GM21825 (cell line): ENCODE measurements around the gene MRM3.
"Not testable (repeated sequence)": the region's sequence is repeated elsewhere in the genome, so short reads cannot be mapped to it uniquely, and the experiment has no call there.

Experiments used
- ATAC-seq: cut with Tn5 transposase; IDR thresholded peaks from one replicate; pipeline ENCODE4 v1.9.1; 2021; ENCODE audit warnings: mild to moderate bottlenecking, moderate library complexity; ENCODE audit not compliant: unreplicated experiment

Gene MRM3

DNA sequence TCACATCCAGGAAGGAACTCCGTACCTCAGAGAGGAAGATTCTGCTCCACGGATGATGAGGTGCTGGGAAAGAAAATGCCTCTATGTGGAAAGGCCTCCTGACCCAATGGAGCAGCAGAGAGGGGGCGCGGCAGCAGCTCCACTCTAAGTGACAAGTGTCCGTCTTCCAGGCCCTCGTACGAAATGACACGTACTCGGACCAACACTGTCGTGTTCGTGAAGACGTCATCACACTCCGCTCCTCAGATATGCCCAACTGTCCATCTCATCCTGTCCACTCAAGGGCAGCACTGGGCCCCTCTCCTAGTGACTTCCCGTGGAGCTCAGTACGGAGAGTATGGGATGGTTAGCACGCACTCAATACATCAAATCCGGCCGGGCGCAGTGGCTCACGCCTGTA is 32.2 kb downstream of the MRM3 start:
- ATAC-seq = no peak

DNA sequence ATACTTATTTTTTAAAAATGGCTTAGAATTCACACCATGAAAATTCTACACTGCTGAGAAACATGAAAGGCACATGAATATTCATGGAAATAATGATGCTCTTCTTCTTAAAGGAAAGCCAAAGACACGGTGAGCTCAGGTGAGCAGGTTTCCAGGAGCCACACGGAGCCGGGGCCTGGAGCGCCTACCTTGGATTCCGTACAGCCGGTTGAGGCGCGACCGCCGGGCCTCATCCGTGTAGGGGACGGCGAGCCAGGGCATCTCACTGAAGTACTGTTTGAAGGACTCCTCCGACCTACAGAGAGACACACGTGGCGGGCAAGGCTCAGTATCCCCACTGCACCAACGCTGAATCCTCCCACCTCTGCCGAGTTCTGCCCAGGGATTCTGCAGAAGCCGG is 37.1 kb downstream of the MRM3 start:
- no peak for ATAC-seq

DNA sequence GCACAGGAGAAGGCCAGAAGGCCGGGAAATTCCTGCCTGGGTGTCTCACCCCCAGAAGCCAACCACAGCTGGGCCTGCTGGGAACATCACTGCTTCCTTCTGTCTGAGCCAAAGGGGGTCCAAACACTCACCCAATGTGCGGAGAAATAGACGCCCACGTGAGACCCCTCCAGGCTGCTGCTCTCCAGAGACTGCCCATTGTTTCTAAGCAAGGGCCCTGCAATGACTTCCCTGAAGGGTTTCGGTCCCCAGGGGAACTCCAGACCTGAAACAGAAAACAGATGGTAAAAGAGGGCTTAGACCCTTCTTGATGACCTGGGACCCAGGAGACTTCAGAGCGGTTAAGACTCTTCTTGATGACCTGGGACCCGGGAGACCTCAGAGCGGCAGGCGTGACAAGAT is 41.3 kb downstream of the MRM3 start:
- ATAC-seq = no peak

DNA sequence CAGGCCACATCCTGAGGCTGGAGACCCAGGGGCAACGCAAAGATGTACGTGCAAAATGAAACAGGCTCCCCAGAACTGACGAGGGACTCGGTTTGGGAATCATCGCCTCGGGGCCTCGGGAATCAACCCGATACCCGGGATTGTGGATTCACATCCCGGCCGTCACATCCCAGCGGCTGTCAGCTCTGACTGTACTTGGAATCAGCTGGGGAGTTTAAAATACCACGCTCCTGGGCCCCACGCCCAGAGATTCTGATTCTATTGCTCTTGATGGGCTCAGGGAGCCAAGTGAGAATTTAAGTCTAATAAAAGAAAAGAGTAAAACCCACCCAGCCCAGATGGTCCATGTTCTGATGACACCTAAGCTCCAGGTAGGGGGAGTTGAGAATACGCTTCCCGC is 42.2 kb downstream of the MRM3 start:
- no peak for ATAC-seq

DNA sequence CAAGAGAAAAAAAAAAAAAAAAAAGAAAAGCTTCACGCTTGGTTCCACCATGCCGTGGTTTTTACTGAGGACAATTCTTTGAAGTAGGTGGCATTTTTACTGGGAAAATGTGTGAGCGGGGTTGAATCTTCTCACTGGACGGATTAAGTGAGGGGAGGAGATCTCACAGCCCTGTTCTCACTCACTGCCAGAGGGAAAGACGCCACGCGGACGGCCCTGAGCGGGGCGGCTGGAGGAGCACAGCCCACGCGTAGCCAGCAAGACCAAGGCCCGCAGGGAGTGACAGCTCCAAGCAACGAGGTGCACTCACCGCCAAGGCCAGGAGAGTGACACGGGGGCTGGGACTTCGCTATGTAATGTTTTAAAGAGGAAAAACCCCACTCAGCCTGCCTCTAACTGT is 43.1 kb downstream of the MRM3 start:
- no peak for ATAC-seq

DNA sequence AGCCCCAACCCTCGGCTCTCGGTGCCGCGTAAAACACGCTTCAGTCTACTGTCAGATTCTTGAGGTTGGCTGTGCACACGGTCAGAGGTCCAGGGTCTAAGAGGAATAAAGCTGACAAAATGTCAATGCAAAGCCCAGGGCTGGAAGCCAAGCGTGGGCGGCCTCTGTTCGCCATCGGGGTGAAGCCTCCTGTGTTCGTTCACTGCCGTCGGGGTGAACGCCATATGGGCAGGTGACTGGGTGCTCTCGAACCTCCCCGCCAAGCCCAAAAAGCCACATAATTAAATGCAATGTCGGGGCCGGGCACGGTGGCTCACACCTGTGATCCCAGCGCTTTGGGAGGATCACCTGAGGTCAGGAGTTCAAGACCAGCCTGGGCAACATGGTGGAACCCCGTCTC is 44.6 kb downstream of the MRM3 start:
- no peak for ATAC-seq

DNA sequence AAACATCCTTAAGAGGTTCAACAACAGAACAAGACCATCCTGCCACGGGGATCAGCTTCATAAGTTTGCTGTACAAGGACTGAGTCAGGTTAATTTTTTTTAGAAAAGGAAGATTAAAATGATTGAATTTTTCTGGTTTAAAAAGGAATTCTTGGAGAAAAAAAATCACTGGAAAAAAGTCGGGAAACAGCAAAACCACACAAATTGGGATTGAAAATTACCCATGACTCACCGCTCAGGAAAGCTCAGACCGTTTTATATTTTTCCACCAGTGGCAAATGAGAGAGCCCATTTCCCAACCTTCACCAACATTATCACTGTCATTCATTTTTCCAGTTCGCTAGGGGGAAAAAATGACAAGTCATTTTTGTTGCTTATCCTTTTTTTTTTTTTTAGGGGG is 46.6 kb downstream of the MRM3 start:
- no peak for ATAC-seq

DNA sequence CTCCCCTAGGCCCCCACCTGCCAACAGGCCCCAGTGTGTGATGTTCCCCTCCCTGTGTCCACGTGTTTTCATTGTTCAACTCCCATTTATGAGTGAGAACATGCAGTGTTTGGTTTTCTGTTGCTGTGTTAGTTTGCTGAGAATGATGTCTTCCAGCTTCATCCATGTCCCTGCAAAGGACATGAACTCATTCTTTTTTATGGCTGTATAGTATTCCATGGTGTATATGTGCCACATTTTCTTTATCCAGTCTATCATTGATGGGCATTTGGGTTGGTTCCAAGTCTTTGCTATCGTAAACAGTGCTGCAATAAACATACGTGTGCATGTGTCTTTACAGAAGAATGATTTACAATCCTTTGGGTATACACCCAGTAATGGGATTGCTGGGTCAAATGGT is 47.5 kb downstream of the MRM3 start:
- not testable (repeated sequence) for ATAC-seq

DNA sequence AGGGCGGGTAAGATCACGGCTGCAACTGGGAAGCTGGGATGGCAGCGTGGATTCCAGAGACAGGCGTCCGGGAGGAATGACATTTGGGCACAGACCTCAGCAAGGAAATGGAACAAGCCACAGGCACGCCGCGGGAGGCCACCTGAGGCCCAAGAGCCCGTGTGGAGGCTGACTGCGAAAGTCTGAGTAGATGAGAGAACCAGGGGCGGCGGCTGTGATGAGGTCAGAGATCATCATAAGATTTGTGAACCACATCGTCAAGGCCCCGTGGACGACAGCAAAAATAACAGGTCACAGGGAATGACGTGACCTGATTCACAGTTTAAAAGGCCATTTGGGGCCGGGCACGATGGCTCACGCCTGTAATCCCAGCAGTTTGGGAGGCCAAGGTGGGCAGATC is 48.2 kb downstream of the MRM3 start:
- no peak for ATAC-seq

DNA sequence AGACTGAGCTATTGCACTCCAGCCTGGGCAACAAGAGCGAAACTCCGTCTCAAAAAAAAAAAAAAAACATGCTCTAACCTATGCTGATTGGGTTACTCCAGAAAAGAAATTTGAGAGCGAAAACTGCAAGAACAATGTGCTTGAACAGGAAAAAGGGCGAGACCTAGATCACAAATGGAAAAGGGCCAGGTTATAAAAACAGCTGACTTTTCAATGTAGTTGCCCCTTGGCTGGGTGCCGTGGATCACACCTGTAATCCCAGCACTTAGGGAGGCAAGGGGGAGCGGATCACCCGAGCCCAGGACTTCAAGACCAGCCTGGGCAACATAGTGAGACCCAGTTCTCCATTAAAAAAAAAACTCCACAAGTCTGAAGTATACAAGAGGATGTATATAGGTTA is 48.8 kb downstream of the MRM3 start:
- no peak for ATAC-seq

DNA sequence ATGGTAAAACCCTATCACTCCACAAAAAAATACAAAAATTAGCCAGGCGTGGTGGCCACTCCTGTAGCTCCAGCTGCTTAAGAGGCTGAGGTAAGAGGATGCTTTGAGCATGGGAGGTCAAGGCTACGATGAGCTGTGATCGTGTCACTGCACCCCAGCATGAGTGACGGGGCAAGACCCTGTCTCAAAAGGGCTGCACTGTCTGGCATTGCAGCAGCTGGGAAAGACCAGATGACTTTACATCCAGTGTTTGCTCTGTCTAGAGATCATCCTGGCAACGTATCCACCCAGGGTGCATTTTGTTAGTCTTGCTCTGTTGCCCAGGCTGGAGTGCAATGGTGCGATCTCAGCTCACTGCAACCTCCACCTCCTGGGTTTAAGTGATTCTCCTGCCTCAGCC is 52.0 kb downstream of the MRM3 start:
- ATAC-seq = no peak

DNA sequence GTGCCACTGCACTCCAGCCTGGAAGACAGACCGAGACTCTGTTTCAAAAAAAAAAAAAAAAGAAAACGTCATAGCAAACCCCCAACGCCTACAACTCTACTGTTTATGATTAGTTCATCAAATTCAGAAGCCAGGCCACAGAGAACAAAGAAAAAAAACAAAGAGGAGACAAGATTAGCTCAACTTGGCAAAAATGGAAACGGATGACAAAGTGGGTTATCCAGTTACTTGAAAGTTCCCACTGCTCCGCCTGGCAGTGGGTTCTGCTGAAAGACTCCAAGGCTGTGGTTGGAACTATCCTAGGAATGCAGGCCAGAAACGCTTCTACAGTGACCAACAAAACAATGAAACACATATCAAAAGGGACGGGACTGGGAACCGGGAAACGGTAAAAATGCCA is 53.1 kb downstream of the MRM3 start:
- no peak for ATAC-seq

DNA sequence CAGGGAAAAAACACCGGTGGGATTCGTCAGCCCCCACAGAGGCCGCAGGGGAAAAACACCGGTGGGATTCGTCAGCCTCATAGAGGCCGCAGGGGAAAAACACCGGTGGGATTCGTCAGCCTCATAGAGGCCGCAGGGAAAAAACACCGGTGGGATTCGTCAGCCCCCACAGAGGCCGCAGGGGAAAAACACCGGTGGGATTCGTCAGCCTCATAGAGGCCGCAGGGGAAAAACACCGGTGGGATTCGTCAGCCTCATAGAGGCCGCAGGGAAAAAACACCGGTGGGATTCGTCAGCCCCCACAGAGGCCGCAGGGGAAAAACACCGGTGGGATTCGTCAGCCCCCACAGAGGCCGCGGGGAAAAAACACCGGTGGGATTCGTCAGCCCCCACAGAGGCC is 53.6 kb downstream of the MRM3 start:
- not testable (repeated sequence) for ATAC-seq

DNA sequence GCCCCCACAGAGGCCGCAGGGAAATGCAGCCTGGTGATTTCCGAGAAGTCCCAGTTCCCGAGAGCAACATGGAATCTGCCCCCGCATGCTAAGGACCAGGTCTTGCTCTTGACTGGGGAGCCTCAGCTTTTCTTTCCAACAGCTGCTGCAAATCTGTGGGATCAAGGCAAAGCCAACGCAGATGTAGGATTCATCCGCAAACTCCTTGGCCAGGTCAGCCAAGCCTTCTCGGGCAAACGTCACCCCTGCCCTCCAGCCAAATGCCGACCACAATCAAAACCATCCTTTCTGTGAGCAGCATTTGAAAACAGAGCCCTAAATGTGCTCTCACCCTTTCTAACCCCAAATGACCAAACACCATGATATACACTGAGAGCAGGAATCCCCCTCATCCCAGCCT is 54.0 kb downstream of the MRM3 start:
- ATAC-seq = no peak

DNA sequence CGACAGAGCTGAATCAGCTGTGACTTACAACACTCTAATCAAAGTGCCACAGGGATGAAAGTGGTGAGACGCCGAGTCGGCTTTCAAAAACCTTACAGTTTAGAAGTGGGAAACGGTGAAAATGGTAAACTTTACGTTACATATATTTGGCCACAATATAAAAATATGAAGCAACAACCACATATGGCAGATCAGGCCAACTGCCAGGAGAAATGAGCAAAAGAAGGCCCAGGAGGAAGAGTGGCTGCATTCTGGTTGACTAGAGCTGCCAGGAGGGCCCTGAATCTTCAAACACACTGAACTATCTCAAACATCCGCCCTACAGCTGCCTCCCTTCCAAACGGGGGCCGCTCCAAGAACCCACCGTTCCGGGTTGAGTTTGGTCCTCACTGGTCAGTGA is 56.3 kb downstream of the MRM3 start:
- no peak for ATAC-seq

DNA sequence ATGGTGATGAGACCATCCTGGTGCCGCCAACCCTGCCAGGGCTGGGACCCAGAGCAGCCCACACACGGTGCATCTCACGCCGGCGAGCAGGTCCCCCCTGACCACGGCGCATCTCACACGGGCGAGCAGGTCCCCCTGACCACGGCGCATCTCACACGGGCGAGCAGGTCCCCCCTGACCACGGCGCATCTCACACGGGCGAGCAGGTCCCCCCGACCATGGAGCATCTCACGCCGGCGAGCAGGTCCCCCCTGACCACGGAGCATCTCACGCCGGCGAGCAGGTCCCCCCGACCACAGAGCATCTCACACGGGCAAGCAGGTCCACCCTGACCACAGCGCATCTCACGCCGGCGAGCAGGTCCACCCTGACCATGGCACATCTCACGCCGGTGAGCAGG is 59.2 kb downstream of the MRM3 start:
- no peak for ATAC-seq
